Measurements from ENCODE around the gene GRIP2. TPM values are rescaled to one million over a fixed set of nuclear protein-coding genes. Genes with fewer than 3 reads are reported as not detected.

GRIP2 gene
- total RNA-seq, 1 experiment from 2014 or later, result not detected

- no peak for DNase-seq
- no peaks in the 10 kb centered on the region for H3K27me3 ChIP-seq (ENCODE audit: low read length)
Observed at GRCh38 chr3:14565868-14566588, 25.9 kb upstream of the GRIP2 start.

GRCh38 chr3:14564741-14565140 is 24.6 kb upstream of the GRIP2 start:
- no peak overlapping the region for H3K27ac ChIP-seq (ENCODE audit: low read length)
- no peaks in the 10 kb centered on the region for H3K9me3 ChIP-seq (ENCODE audit: low read length)
- H2AFZ ChIP-seq (ENCODE audit: low read length), result no peak overlapping the region
- no peaks in the 10 kb centered on the region for H4K20me1 ChIP-seq (ENCODE audit: insufficient read depth, low read depth, low read length)
- no peak overlapping the region for H3K4me2 ChIP-seq (ENCODE audit: low read depth, low read length, poor library complexity, severe bottlenecking)
- H3K4me1 ChIP-seq (ENCODE audit: low read length), result no peaks in the 10 kb centered on the region; the same call in 1 of the 2 replicates
- no peaks in the 10 kb centered on the region for H3K36me3 ChIP-seq (ENCODE audit: insufficient read depth, low read length)
- no peak overlapping the region for H3K4me3 ChIP-seq (ENCODE audit: low read length)
- H3K79me2 ChIP-seq (ENCODE audit: low read length), result no peaks in the 10 kb centered on the region
- H3K9me2 ChIP-seq (replicated peaks; ENCODE audit: insufficient read depth, low read length), result no peaks in the 10 kb centered on the region
- no peak overlapping the region for H3K9ac ChIP-seq (ENCODE audit: low read length)
- no peaks in the 10 kb centered on the region for H3K27me3 ChIP-seq (ENCODE audit: low read length)
- DNase-seq, result no peak

More at GRCh38 chr3:14565868-14566588, 25.9 kb upstream of the GRIP2 start:
- H3K4me3 ChIP-seq (ENCODE audit: low read length), result no peak overlapping the region
- H3K4me2 ChIP-seq (ENCODE audit: low read depth, low read length, poor library complexity, severe bottlenecking), result no peak overlapping the region
- no peaks in the 10 kb centered on the region for H4K20me1 ChIP-seq (ENCODE audit: insufficient read depth, low read depth, low read length)
- no peaks in the 10 kb centered on the region for H3K79me2 ChIP-seq (ENCODE audit: low read length)
- no peaks in the 10 kb centered on the region for H3K36me3 ChIP-seq (ENCODE audit: insufficient read depth, low read length)
- H3K9me3 ChIP-seq (ENCODE audit: low read length), result no peaks in the 10 kb centered on the region
- H3K9me2 ChIP-seq (replicated peaks; ENCODE audit: insufficient read depth, low read length), result no peaks in the 10 kb centered on the region
- no peak overlapping the region for H3K9ac ChIP-seq (ENCODE audit: low read length)
- no peak overlapping the region for H3K27ac ChIP-seq (ENCODE audit: low read length)
- H3K4me1 ChIP-seq (ENCODE audit: low read length), result peaks cover 13% of the 10 kb centered on the region
- H2AFZ ChIP-seq (ENCODE audit: low read length), result no peak overlapping the region

- H3K9me3 ChIP-seq (ENCODE audit: low read length), result no peaks in the 10 kb centered on the region
- H3K4me1 ChIP-seq (ENCODE audit: low read length), result no peaks in the 10 kb centered on the region
- H3K9me2 ChIP-seq (replicated peaks; ENCODE audit: insufficient read depth, low read length), result no peaks in the 10 kb centered on the region
- no peak for DNase-seq
- no peaks in the 10 kb centered on the region for H4K20me1 ChIP-seq (ENCODE audit: insufficient read depth, low read depth, low read length)
- no peaks in the 10 kb centered on the region for H3K27me3 ChIP-seq (ENCODE audit: low read length)
- no peak overlapping the region for H2AFZ ChIP-seq (ENCODE audit: low read length)
- no peak overlapping the region for H3K27ac ChIP-seq (ENCODE audit: low read length)
- H3K36me3 ChIP-seq (ENCODE audit: insufficient read depth, low read length), result no peaks in the 10 kb centered on the region
- no peak overlapping the region for H3K9ac ChIP-seq (ENCODE audit: low read length)
- no peak overlapping the region for H3K4me2 ChIP-seq (ENCODE audit: low read depth, low read length, poor library complexity, severe bottlenecking)
- no peak overlapping the region for H3K4me3 ChIP-seq (ENCODE audit: low read length)
- H3K79me2 ChIP-seq (ENCODE audit: low read length), result no peaks in the 10 kb centered on the region
Observed at GRCh38 chr3:14563946-14564539, 23.9 kb upstream of the GRIP2 start.

DNA sequence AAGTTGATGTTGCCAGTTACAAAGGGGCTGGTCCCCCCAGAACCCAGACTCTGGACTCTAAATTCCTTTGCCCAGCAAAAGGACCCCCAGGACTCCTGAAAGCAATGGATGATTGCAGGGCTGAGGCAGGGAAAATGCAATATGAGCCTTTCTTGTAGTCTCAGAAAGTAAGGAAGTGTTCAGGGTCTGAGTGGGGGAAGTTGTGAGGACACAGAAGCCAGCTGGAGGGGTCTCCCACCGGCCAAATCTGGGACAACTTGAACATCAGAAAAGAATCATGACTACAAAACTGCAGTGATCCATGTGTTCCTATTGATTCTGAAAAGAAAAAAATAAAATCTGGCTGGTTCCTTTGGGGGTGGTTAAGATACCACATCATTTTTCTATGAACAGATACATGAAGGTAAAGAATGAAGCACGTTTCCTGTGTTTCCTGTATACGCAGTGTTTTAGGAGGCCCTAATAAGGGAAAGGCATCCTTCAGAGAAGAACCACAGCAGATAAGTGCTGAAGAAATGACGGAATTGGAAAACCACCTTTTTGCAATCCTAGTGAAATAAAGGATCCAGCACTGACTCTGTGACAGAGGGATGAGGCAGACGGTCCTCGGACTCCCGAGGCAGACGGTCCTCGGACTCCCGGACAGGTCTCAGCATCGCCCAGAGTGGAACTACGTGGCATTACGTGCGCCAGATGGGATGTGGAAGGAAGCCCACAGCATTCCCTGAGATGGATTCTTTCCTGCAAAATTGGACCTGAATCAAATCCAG is 22.2 kb upstream of the GRIP2 start:
- no peak overlapping the region for H2AFZ ChIP-seq (ENCODE audit: low read length)
- H3K79me2 ChIP-seq (ENCODE audit: low read length), result no peaks in the 10 kb centered on the region
- no peak overlapping the region for H3K27ac ChIP-seq (ENCODE audit: low read length)
- no peaks in the 10 kb centered on the region for H3K4me1 ChIP-seq (ENCODE audit: low read length)
- no peak overlapping the region for H3K9ac ChIP-seq (ENCODE audit: low read length)
- H4K20me1 ChIP-seq (ENCODE audit: insufficient read depth, low read depth, low read length), result no peaks in the 10 kb centered on the region
- no peaks in the 10 kb centered on the region for H3K36me3 ChIP-seq (ENCODE audit: insufficient read depth, low read length)
- no peaks in the 10 kb centered on the region for H3K9me3 ChIP-seq (ENCODE audit: low read length)
- no peaks in the 10 kb centered on the region for H3K9me2 ChIP-seq (replicated peaks; ENCODE audit: insufficient read depth, low read length)
- no peak overlapping the region for H3K4me3 ChIP-seq (ENCODE audit: low read length)
- DNase-seq, result no peak
- no peak overlapping the region for H3K4me2 ChIP-seq (ENCODE audit: low read depth, low read length, poor library complexity, severe bottlenecking)
- H3K27me3 ChIP-seq (ENCODE audit: low read length), result no peaks in the 10 kb centered on the region

- Histone ChIP-seq H2AFZ (ENCODE audit: low read length) (no peak overlapping the region), H4K20me1 (ENCODE audit: insufficient read depth, low read depth, low read length) (no peaks in the 10 kb centered on the region), H3K79me2 (ENCODE audit: low read length) (no peaks in the 10 kb centered on the region), H3K27me3 (ENCODE audit: low read length) (no peaks in the 10 kb centered on the region), H3K27ac (ENCODE audit: low read length) (no peak overlapping the region), H3K9me3 (ENCODE audit: low read length) (no peaks in the 10 kb centered on the region), H3K9ac (ENCODE audit: low read length) (no peak overlapping the region), H3K4me1 (ENCODE audit: low read length) (no peaks in the 10 kb centered on the region), H3K36me3 (ENCODE audit: insufficient read depth, low read length) (no peaks in the 10 kb centered on the region), H3K4me2 (ENCODE audit: low read depth, low read length, poor library complexity, severe bottlenecking) (no peak overlapping the region), H3K4me3 (ENCODE audit: low read length) (no peak overlapping the region), H3K9me2 (replicated peaks; ENCODE audit: insufficient read depth, low read length) (no peaks in the 10 kb centered on the region)
- DNase-seq, result no peak
Observed at GRCh38 chr3:14561051-14561960, 21.2 kb upstream of the GRIP2 start.

DNA sequence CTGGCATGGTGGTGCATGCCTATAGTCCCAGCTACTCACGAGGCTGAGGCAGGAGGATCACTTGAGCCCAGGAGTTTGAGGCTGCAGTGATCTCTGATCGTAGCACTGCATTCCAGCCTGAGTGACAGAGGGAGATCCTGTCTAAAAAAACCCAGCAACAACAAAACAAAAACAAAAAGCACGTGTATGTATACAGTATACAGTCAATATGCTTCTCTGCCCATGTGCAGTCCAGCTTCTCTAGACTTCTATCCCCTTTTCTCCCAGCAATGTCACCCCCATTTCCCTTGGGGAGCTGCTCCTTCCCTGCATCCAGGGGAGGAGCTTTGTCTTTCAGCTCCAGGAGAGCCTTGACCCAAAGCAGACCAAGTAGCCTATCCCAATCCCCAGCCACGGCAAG is 20.0 kb upstream of the GRIP2 start:
- no peaks in the 10 kb centered on the region for H3K79me2 ChIP-seq (ENCODE audit: low read length)
- H3K9ac ChIP-seq (ENCODE audit: low read length), result no peak overlapping the region
- no peak for DNase-seq
- no peak overlapping the region for H3K4me3 ChIP-seq (ENCODE audit: low read length)
- H3K4me1 ChIP-seq (ENCODE audit: low read length), result no peaks in the 10 kb centered on the region
- H3K4me2 ChIP-seq (ENCODE audit: low read depth, low read length, poor library complexity, severe bottlenecking), result no peak overlapping the region
- no peak overlapping the region for H2AFZ ChIP-seq (ENCODE audit: low read length)
- no peaks in the 10 kb centered on the region for H3K36me3 ChIP-seq (ENCODE audit: insufficient read depth, low read length)
- no peak overlapping the region for H3K27ac ChIP-seq (ENCODE audit: low read length)
- H3K27me3 ChIP-seq (ENCODE audit: low read length), result no peaks in the 10 kb centered on the region
- no peaks in the 10 kb centered on the region for H3K9me2 ChIP-seq (replicated peaks; ENCODE audit: insufficient read depth, low read length)
- H4K20me1 ChIP-seq (ENCODE audit: insufficient read depth, low read depth, low read length), result no peaks in the 10 kb centered on the region
- no peaks in the 10 kb centered on the region for H3K9me3 ChIP-seq (ENCODE audit: low read length)

DNA sequence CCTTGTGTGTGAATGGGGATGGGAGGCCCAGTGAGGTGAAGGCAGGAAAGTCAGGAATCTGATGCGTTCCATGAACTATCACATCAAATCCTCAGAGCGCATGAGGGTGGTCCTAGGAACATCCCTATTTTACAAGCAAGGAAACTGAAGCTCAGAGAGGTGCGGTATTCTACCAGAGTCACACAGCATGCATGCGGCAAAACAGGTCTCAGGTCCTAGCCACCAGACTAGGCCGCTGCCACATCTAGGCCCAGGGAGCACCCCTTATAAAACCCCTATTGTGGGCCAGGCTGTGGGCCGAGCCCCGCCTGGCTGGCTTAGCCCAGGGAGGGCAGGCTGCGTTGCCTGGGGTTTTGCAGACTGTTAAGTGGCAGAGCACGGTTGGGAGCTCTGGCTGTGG is 17.9 kb upstream of the GRIP2 start:
- Histone ChIP-seq H2AFZ (ENCODE audit: low read length) (no peak overlapping the region), H3K4me1 (ENCODE audit: low read length) (no peaks in the 10 kb centered on the region), H3K9me2 (replicated peaks; ENCODE audit: insufficient read depth, low read length) (no peaks in the 10 kb centered on the region), H3K36me3 (ENCODE audit: insufficient read depth, low read length) (no peaks in the 10 kb centered on the region), H3K9ac (ENCODE audit: low read length) (no peak overlapping the region), H3K4me2 (ENCODE audit: low read depth, low read length, poor library complexity, severe bottlenecking) (no peak overlapping the region), H4K20me1 (ENCODE audit: insufficient read depth, low read depth, low read length) (no peaks in the 10 kb centered on the region), H3K4me3 (ENCODE audit: low read length) (no peak overlapping the region), H3K9me3 (ENCODE audit: low read length) (no peaks in the 10 kb centered on the region), H3K79me2 (ENCODE audit: low read length) (no peaks in the 10 kb centered on the region), H3K27ac (ENCODE audit: low read length) (no peak overlapping the region), H3K27me3 (ENCODE audit: low read length) (no peaks in the 10 kb centered on the region)
- DNase-seq, result no peak
